Body of pancreas (tissue), 4 donors: ENCODE data around the gene TLR10.

Experiments used
- CTCF ChIP-seq, 7 experiments: fragments of 450-650 bp in 4 of 7; fragments of 200-600 bp in 3 of 7; sonication (generic) in 3 of 7; IDR thresholded peaks; one replicate each; pipeline ENCODE4 v1.5.1; 2016 to 2019; ENCODE audit warnings: antibody characterized with exemption in 7 of 7
- POLR2A ChIP-seq, 3 donors: fragments of 450-650 bp; IDR thresholded peaks; one replicate each; pipeline ENCODE4 v1.6.1; 2016; ENCODE audit warnings: antibody characterized with exemption in 3 of 3, mild to moderate bottlenecking in 2 of 3

GRCh38 chr4:38759113-38759789, 23.5 kb downstream of the TLR10 start:
- TF ChIP-seq CTCF (IDR thresholded peaks at IDR 0.05) (peak; percentile 53 to 78 (median 69)), POLR2A (IDR thresholded peaks at IDR 0.05) (no peak)
